ENCODE measurements around the gene NCOA1.
A peak's percentile ranks its signal among the peaks of the same experiment; 100 is the strongest.
"Not testable (repeated sequence)": the region's sequence is repeated elsewhere in the genome, so short reads cannot be mapped to it uniquely, and the experiment has no call there.

NCOA1 gene

DNA sequence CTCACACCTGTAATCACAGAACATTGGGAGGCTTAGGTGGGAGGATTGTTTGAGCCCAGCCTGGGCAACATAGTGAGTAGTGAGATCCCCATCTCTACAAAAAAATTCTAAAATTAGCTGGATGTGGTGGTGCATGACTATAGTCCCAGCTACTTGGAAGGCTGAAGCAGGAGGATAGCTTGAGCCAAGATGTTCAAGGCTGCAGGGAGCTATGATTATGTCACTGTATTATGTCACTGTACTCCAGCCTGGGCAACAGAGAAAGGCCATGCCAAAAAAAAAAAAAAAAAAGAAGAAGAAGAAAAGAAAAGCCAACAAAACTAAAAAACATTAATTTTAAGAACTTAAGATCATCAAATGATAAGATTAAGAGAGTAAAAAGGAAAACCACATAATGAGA lies 17.4 kb upstream of the NCOA1 start:
- no peak for DNase-seq (ENCODE audit: extremely low read depth in 1 of 2, low read depth in 1 of 2)

DNA sequence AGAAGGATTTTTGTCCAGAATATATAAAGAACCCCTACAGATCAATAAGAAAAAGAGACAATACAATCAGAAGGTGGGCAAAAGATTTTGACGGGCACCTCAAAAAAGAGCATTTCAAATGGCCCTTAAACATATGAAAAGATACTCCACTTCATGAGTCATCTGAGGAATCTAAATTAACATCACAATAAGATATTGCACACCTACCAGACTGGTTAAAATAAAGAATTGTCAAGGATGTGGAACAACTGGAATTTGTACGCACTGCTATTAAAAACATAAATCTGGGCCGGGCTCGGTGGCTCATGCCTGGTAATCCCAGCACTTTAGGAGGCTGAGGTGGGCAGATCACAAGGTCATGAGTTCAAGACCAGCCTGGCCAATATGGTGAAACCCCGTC lies 17.0 kb upstream of the NCOA1 start:
- no peak for DNase-seq (ENCODE audit: extremely low read depth in 1 of 2, low read depth in 1 of 2)

DNA sequence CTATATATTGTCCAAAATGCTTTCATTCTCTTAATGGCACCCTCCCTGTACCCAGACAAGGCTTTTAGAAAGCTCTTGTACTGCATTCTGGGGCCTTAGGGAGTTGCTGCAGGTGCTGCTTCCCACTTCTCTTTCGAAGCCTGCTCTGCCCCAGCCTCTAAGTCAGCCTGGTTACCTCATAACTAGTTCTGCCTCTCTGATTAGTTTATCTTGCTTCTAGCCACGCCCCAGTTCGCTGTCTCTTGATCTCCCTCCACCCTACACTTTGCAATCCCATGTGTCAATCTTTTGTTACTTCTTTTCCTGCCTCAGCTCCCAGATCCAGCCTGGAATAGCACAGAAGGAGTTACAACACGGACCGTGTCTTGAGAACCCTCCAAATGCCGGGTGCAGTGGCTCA lies 13.8 kb upstream of the NCOA1 start:
- no peak for DNase-seq (ENCODE audit: extremely low read depth in 1 of 2, low read depth in 1 of 2)

DNA sequence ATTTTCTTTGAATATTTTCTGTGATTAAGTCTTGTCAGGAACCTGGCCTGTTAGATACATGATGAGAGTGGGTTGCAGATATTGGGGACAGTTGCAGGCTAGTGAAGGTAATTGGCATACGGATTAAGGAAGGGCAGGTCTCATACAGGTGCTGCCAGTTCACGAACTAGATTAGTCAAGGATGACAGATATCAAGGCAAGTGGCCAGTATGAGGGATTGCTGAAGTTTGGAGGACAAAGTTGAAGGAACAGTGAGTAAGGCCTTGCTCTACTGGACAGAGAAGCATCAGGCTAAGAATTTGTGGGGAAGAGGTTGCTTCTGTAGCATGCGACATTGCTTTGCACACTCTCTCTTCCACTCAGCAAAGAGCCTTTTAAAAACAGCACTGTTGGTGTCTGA lies 12.8 kb upstream of the NCOA1 start:
- DNase-seq (ENCODE audit: extremely low read depth in 1 of 2, low read depth in 1 of 2) = no peak

DNA sequence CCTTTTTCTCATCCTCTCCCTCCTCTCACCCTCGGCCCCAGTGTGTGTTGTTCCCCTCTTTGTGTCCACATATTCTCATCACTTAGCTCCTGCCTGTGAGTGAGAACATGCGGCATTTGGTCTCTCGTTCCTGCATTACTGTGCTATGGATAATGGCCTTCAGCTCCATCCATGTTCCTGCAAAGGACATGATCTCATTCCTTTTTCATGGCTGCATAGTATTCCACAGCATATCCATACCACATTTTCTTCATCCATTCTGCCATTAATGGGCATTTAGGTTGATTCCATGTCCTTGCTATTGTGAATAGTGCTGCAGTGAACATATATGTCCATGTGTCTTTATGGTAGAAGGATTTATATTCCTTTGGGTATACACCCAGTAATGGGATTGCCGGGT lies 10.8 kb upstream of the NCOA1 start:
- no peak for DNase-seq (ENCODE audit: extremely low read depth in 1 of 2, low read depth in 1 of 2)

DNA sequence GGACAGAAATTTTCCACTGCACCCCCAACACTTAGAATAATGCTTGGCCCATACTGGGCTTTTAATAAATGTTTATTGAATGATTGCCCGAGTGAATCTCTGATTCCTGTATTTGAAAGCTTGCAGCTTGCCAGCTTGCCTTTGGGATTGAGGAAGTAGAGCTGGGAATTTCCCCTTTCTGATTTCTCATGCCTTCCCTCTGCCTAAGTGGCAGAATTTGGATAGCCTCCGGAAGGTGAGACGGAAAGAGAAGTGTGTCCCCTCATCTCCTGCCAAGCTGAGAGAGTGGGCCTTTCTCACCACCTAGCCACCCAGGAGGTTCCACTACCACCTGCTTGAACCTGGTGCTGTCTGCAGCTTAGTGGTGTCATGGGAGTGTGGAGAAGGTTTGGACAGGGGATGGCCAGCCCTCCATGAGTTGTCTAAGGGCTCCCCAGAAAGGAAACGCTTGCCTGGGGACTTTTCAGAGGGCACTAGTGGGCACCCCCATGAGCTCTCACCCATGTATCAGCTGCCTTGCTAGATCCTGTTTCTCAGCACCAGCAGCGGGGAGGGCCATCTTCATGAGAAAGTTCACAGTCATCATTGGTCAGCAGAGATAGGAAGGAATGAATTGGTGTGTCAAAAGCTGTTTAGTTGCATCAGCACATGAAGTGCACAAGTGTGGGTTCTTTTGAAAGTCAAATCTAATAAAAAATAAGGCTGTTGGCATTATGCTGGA lies 8.6 kb upstream of the NCOA1 start:
- DNase-seq (ENCODE audit: extremely low read depth in 1 of 2, low read depth in 1 of 2) = no peak

DNA sequence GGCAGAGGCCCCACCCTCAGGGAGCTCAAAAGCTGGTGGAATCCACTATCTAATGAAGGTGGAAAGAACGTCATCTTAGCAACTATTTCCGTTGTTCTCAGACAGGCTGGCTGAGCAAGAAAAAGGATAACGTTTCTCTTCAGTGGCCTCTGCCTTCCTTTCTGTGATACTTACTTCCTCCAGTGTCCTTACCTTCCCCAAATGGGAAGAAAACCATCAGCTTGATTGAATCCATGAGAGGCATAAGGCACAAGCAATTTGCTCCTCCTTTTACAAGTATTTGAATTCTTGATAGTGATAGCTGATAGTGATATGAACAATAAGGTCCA lies 8.1 kb upstream of the NCOA1 start:
- no peak for DNase-seq (ENCODE audit: extremely low read depth in 1 of 2, low read depth in 1 of 2)

DNA sequence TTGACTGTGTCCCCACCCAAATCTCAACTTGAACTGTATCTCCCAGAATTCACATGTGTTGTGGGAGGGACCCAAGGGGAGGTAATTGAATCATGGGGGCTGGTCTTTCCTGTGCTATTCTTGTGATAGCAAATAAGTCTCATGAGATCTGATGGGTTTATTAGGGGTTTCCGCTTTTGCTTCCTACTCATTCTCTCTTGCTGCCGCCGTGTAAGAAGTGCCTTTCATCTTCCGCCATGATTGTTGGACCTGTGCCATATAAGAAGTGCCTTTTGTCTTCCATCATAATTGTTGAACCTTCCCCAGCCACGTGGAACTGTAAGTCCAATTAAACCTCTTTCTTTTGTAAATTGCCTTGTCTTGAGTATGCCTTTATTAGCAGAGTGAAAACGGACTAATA lies 6.4 kb upstream of the NCOA1 start:
- DNase-seq (ENCODE audit: extremely low read depth in 1 of 2, low read depth in 1 of 2) = not testable (repeated sequence)

DNA sequence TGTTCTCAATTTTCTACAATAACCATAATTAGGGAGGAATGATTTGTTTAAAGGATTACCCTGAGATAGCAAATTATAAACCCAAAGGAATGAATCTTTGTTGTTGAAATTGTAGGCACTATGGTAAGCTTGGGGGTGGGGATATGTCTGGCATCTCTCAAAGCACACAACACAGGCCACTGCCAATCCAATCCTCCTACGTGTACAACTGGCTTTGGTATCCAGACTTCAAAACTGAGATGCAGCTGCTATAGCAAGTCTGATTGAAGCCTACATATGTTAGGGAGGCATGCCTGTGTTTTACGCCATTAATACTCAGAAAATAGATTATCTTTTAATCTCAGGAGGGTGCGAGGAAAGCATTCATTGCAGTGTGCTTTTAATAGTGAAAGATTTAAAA lies 5.9 kb upstream of the NCOA1 start:
- DNase-seq (ENCODE audit: extremely low read depth in 1 of 2, low read depth in 1 of 2) = no peak

DNA sequence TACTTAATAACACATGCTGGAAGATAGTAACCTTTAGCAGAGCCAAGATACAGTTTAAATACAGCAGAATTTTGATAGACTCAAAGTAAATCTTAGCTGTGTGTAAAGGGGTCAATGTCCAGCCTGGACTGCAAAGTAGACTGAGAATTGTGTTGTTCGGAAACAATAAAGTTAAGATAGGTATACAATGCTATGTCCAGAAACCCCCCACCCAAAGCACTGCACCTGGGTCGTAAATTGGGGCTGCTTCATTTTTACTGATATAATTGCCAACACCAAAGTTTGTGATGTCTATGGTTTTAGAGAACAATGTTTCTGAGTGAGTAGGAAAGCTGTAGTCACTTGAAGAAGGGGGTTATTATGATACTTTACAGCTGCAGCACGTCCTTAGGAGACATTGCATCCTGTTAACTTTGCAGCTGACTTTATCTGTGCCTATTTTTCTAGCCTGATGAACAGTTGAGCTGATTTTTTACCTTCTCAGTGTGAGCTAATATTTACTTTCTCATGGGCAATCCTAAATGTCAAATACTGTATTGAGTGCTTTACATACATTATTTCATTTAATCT lies 4.3 kb upstream of the NCOA1 start:
- no peak for DNase-seq (ENCODE audit: extremely low read depth in 1 of 2, low read depth in 1 of 2)

DNA sequence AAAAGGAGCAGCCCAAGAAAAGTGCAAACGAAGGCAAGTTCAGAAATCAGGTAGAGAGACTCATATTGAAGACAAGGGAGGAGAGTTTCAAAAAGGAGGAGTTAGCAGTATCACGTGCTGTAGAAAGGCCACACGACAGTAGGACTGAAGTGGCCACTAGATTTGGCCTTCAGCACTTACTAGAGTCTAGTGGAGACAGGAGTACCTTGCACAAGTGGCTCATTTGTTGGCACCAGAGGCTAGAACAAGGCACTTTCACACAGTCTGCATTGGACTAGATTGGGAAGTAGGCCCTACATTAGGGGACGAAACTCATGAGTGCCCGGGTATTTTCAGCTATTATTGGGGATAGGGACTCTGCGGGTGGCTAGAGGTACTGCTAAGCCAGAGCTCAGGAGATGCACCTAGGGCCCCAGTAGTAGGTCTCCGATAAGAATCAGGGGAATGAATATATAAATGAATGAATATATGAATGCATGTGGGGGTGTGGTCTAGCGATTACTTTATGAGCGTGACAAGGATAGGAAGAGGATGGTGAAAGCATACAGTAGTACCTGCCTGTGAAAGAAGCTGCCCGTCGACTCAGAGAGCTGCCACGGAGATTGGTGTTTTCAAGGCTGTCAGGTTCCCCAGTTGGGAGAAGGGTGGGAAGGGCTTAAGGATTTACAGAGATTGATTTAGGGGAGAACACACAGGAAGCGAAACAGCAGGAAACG lies 1.4 kb upstream of the NCOA1 start:
- no peak for DNase-seq (ENCODE audit: extremely low read depth in 1 of 2, low read depth in 1 of 2)

DNA sequence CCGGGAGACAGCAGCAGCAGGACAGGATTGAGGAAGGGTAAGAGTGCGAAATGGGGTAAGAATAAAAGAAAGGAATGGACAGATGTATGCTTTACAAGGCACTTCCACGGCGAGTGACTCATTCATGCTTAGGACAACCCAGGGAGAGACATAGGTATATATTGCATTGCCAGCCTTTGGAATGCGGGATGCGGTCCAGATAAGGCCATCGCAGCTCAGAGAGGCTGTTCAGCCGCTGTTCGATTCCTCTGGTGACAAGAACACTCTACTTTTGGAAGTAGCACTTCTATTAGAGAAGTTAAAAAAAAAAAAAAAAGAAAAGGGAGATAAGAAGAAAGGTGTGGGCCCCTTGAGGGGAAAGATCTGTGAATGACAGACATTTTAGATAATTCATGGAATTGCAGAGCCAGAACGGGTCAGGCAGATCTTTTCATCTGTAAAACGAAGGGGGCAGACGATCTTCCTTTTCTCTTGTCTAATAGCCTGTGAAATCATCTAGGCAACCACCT lies 819 bp upstream of the NCOA1 start:
- DNase-seq (ENCODE audit: extremely low read depth in 1 of 2, low read depth in 1 of 2) = no peak

DNA sequence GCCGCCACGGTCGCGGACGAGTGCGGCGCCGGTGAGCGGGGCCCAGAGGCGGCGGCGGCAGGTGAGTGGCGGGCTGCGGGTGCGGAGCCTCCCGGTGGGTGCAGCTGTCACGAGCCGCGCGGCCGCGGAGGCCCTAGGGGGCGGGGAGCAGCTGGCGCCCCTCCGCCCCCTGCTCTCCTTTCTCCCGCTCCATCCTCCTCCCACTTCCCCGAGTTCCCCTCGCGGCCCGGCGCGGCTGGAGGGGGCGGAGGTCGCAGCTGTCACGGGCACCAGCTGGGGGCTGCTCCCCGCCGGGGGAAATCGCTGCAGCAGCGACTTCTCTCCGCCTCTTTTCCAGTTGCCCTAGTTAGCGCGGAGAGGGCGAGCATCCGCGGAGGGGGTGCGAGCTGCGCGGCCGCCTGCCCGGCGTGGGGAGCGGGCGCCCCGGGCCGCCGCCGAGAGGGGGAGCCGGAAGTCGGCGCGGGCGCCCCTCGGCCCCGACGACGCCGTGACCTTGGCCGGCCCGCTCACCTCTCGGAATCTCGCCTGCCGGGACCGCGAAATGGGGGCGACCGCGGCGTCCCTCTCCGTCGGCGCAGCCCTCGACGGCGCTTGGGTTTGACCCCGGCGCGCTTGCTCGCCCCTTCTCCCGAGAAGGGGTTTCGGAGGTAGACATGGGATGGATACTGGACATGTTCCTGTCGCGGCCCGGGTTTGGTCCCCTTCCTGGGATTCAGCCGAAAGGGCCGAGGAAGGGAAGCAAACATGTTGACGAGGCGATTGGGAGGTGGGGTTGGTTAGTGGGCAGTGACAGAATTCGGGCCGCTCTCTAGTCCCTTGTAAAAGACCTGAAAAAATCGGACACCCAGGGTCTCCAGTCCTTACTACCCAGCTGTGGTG lies 727 bp downstream of the NCOA1 start:
- DNase-seq (ENCODE audit: extremely low read depth in 1 of 2, low read depth in 1 of 2) = peak; percentile 25 to 29

DNA sequence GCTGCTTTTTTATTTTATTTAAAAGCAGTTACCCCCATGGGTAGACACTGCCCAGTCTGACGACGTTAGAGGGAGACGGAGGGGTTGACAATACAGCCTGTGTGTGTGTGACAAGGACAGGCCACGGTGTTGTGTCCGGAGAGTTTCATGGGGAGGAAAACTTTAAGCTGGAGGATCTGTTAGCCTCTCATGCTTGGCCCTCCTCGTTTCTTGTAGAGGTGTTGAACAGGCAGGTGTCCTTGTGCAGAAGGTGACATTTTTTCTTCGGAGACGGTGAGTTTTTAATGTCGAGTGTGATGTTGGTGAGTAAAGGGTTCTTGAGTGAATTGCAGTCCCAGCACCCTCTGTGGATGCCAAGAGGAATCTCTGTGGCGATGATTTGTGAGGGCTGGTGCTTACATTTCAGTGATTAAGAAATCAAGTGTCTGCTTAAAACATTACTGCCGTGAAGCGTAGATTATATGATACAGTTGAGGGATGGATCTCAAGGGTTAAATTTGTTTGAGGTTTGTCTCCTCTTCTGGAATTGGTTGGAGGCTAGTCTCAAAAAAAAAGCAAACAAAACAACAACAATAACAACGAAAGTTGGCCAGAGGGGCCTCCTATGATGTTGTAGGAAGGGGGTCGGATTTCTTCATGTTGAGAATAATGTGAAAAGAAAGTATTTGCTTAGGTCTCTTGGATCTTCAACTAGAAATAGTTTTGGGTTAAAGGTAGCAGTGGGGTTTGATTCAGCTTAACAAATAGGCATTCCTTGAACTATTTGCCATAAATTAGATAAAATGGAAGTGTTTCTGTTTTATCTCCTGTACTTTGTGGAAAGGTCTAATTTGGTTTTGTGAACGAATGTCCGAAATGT lies 1.6 kb downstream of the NCOA1 start:
- DNase-seq (ENCODE audit: extremely low read depth in 1 of 2, low read depth in 1 of 2) = no peak

DNA sequence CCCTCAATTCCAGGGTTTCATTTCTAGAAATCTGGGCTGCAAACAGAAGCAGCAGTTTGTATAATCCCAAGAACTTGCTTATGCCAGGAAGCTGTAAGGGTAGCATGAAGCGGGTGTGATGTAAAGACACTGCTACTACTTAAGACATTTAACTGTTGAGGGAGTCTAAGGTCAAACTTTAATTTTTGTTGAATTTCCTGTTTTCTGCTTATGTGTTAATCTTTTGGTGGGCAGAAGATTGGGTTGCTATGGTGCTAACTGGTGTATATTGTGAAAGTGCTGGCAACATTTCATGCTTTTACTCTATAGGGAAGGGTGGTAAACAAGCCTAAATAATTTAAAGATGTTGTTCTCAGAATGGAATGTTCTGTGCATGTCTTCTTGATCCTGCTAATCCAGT lies 2.7 kb downstream of the NCOA1 start:
- no peak for DNase-seq (ENCODE audit: extremely low read depth in 1 of 2, low read depth in 1 of 2)

DNA sequence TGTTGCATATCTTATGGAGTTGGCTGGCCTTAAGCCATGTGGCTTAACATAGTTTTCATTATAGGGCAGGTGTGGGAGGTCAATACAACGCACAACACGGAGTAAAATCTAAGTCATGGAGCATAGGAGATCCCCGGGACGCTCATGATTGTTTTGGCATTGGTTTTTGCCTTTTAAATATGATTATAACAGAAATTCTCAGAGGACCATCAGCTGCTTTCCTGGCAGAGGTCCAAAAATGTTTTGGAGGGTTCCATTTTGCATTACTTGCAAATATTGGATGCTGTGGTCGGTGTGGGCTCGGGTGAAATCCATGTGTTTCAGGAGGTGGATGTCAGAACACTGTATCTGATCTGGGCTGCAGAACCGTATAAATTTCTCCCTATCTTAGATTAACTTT lies 3.4 kb downstream of the NCOA1 start:
- no peak for DNase-seq (ENCODE audit: extremely low read depth in 1 of 2, low read depth in 1 of 2)

DNA sequence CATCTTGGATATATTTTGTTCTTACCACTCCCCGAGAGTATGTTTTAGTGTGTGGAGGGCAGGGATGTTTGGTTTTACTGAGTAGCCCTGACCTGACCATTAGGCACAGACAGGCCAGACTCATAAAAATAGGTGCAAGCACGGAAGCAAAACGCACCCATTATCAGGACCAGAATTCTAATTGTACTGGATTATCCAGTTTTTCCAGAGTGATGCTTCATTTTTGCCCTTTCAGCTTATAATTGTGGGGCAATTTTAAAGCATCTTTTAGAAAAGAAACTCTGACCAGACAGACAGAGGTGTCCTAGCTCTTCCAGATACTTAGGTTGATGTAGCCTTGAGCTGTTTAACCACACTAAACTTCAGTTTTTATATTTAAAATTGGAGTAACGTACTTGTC lies 4.4 kb downstream of the NCOA1 start:
- DNase-seq (ENCODE audit: extremely low read depth in 1 of 2, low read depth in 1 of 2) = no peak

DNA sequence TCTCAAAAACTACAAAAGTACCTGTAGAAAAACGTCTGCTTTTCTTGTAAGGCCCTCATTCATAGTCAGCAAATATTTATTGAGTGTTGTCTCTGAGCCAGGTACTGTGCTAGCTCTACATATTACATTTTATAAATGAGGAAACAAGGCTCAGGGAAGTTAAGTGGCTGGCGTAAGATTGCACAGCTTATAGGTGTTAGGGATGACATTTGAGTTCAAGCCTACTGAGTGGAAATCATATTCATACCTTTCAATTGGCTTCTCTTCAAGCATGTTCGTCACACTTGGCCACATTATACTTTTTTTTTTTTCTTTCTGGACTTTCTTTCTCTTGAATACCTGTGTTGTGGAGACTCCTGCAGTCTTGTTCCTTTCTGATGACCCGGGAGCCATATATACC lies 5.9 kb downstream of the NCOA1 start:
- DNase-seq (ENCODE audit: extremely low read depth in 1 of 2, low read depth in 1 of 2) = no peak

DNA sequence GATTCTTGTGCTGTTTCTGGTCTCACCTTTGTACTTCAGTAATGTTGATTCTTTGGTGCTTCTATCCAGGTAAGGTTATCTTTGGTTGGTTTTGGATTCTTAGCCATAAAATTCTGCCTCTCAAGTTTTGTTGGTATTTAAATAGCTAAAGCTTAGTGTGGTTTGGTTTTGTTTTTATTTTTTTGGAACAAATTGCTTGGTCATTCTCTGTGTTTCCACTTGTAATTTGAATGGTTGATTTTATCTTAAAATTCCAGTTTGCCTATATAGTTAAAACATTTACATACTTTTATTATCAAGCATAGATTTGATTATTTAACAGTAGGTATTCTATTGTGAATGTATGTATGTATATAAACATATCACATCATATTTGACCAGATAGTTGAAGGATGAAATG lies 6.6 kb downstream of the NCOA1 start:
- no peak for DNase-seq (ENCODE audit: extremely low read depth in 1 of 2, low read depth in 1 of 2)

DNA sequence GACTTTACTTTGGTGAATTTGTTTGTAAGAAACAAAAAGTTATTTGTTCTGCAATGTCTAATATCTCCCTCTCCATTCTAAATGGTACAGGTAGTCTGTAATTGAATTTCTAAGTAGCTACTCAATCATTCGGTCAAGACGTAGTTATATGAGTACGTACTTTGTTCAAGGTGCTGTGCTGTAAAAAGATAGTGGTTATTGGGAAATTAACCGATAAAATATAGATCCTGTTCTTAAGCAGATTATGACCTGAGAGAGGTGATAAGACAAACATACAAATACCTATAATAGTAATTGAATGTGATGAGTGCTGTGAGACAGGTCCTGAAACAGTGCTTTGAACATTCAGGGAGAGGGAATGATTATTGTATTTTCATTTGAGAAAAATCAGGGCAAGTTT lies 7.1 kb downstream of the NCOA1 start:
- DNase-seq (ENCODE audit: extremely low read depth in 1 of 2, low read depth in 1 of 2) = no peak
